Ovary (tissue), 3 donors: Measurements from ENCODE around the gene UCN3.

Experiments
- EP300 ChIP-seq: sonication (generic); formaldehyde crosslinking; IDR thresholded peaks from one replicate; pipeline ENCODE4 v1.6.1; 2017; ENCODE audit warnings: antibody characterized with exemption
- POLR2A ChIP-seq: fragments of 450-650 bp; IDR thresholded peaks from one replicate; pipeline ENCODE4 v1.6.1; 2017; ENCODE audit warnings: antibody characterized with exemption, mild to moderate bottlenecking, moderate library complexity
- TF ChIP-seq, protein P1 (sequence below), 3 donors: fragments of 450-650 bp in 2 of 3; fragments of 200-600 bp in 1 of 3; IDR thresholded peaks; one replicate each; pipeline versions ENCODE4 v1.5.1 to v1.8.0; 2016 to 2022; ENCODE audit warnings: antibody characterized with exemption in 3 of 3, mild to moderate bottlenecking in 1 of 3
- donor health status: DM: no; HTN: no; CAD: no.

GRCh38 chr10:5325076-5325475, 39.7 kb upstream of the UCN3 start:
- TF ChIP-seq, protein P1, sequence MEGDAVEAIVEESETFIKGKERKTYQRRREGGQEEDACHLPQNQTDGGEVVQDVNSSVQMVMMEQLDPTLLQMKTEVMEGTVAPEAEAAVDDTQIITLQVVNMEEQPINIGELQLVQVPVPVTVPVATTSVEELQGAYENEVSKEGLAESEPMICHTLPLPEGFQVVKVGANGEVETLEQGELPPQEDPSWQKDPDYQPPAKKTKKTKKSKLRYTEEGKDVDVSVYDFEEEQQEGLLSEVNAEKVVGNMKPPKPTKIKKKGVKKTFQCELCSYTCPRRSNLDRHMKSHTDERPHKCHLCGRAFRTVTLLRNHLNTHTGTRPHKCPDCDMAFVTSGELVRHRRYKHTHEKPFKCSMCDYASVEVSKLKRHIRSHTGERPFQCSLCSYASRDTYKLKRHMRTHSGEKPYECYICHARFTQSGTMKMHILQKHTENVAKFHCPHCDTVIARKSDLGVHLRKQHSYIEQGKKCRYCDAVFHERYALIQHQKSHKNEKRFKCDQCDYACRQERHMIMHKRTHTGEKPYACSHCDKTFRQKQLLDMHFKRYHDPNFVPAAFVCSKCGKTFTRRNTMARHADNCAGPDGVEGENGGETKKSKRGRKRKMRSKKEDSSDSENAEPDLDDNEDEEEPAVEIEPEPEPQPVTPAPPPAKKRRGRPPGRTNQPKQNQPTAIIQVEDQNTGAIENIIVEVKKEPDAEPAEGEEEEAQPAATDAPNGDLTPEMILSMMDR (IDR thresholded peaks at IDR 0.05) = no peak
- TF ChIP-seq EP300 (no peak), POLR2A (no peak)
